HS-5 (cell line): ENCODE data around the gene LEMD2.

Source experiments
- DNase-seq: peaks from one replicate; pipeline ENCODE4 v3.0.0-alpha.2; 2012; ENCODE audit warnings: low read depth

LEMD2 gene

DNA sequence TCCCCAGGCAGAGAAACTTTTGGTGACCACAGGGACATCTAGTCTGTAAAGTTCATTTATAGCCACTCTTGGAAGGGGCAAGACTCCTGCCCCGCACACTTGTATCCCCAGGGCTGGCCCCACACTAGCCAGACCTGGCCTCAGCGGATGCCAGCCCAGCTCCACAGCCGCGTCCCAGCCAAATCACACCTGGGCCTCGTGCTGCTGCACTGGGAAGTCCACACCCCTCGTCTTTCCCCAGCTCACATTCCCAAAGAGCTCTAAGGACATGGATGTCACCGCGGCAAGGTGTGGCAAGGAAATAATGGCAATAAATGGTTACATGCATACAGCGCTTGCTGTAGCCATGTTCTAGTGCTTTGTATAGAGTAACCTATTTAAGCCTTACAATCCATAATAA is 50.8 kb downstream of the LEMD2 start:
- DNase-seq: no peak

DNA sequence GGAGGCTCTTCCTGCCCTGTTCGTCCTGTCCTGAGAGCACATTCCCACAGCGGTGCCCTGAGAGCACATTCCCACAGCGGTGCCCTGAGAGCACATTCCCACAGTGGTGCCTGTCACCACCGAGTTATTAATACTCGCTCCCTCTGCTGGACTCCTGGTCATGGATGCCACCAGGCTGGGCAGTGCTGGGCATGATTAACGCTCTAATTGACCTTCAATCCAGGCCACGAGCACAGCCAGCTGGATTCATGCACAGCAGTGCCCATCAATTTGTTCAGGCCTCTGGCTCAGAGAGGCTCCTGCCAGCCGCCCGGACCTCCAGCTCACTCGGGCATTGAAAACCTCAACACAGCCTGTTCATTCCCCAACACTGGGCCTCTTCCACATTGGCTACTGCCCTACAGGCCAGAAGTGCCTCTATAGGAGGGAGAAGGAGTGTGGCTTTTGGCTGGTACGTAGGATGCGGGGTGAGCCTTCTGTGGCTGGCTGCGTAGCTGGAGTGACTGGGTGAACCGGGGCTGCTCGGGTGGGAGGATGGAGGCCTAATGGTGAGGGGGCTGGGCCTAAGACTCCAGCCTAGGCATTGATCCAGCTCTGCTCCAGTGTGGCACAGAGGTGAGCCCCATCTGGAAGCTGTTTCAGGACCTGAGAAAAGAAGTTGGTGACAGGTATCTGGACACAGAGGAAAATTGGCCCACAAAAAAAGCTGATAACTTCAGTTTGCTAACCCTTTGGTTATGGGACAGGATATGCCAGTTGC is 51.5 kb downstream of the LEMD2 start:
- DNase-seq: no peak

DNA sequence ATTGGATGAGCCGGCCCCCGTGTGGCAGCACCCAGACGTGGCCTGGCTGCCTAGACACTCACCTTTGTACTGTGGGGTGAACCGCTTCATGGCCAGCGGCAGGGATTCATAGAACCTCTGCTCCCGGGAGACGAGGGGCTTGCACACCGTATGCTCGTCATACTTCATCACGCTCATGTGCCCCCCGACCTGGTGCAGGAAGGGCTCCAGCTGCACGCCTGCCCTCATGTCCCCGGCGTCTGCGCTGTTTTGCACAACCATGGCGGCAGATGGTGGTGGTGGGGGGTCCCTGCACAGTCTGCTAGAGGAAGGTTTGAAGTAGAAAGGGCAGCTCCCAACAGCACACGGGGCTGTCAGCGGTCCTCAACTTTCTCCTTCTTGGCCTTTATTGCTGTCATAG is 53.7 kb downstream of the LEMD2 start:
- DNase-seq: no peak

GRCh38 chr6:33733709-33734007 is 55.3 kb downstream of the LEMD2 start:
- DNase-seq: no peak

GRCh38 chr6:33732817-33733708 is 55.9 kb downstream of the LEMD2 start:
- no peak for DNase-seq

DNA sequence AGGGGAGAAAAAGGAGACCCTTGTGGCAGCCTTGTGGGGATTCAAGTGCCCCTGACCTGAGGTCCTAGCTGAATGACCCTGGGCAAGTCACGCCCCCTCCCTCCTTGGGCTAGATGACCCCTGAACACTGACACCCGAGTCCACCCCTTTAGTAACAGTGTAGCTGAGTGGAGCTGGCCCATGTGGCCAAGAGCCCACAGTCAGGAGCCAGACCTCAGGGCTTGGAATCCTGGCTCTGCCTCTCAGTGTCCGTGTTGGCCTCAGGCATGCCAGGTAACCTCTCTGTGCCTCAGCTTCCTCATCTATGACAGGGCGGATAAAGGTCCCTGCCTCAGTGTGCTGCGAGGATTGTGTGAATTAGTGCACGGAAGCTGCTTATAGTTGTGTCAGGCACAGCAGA is 56.5 kb downstream of the LEMD2 start:
- DNase-seq: no peak

DNA sequence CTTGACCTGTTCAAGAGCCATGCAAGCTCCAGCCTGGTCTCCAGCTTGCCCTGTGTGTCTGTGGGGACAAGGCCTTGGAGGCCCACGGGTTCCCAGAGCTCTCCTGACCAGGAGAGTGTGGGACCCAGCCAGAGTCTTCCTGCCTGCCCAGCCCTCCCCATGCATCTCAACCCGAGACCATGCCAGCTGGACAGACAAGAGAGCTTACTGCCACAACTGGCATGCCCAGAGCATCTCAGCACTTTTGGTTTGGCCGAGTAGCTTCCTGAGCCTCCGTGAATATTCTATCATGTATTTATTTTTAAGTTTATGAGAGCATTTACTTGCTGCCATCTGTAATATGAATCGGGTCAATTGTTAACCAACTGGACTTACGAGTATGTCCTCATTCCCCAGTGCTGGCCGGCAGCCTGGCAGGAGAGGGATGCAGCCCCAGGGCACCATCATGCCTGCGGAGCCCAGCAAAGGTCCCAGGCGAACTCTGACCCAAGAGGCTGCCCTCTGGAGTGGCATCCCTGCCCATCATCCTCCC is 57.1 kb downstream of the LEMD2 start:
- DNase-seq: no peak

GRCh38 chr6:33731035-33731434 is 57.9 kb downstream of the LEMD2 start:
- no peak for DNase-seq

GRCh38 chr6:33730611-33731010 is 58.3 kb downstream of the LEMD2 start:
- DNase-seq: no peak

GRCh38 chr6:33729059-33729458 is 59.9 kb downstream of the LEMD2 start:
- no peak for DNase-seq

DNA sequence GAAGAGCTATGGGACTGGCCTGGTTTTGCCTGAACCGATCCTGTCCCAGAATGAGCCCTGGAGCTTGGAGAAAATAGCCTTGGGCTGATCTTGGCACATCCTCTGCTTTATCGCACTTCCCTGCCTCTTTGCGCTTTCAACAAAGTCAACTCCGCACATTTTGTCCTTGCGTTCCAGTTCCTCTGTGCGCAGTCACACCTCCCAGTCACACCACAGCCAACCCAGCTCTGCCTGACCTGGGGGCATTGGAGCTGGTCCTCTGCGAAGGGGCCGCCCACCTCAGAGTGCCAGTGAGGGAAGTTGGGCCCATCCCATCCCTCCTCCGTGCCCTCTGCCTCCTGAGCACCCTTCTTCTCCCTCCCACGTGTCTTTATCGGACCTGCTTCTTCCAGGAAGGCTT is 60.5 kb downstream of the LEMD2 start:
- no peak for DNase-seq

DNA sequence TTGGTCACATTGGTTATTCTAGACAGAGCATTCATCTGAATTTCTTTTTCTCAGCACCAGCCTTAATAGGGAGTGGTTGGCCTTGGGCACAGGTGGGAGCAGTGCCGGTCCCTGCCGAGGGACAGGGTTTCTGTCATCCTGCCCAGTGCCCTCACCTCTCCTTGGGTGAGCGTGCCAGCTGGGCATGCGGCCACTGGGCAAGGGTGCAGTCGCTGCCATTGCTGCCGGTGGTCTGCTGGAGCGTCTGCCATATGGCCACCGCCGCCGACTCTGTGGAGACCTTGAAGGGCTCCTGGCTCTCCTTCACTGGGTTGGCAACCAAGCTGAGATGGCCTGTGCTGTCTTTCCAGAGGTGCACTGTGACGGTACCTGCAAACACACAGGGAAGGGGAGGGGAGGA is 61.0 kb downstream of the LEMD2 start:
- DNase-seq: no peak

GRCh38 chr6:33727126-33727525 is 61.8 kb downstream of the LEMD2 start:
- DNase-seq: no peak

DNA sequence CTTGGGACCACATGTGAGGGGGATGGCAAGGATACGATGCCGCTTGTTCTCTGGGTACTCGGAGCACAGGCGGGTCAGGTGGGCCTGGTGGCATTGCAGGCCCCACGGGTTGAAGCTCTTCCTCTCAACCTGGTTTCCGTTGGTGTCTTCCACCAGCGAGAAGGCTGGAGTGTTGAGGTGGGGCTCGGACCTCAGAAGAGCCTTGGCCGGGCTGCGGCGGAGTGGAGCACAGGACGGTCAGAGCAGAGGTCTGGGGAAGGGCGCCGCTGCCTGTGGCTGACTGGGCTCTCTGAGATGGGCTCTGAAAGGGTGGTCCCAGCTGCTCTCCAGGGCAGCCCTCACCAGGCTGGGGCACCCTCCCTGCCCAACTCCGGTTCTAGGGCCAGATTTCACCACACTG is 62.2 kb downstream of the LEMD2 start:
- no peak for DNase-seq

DNA sequence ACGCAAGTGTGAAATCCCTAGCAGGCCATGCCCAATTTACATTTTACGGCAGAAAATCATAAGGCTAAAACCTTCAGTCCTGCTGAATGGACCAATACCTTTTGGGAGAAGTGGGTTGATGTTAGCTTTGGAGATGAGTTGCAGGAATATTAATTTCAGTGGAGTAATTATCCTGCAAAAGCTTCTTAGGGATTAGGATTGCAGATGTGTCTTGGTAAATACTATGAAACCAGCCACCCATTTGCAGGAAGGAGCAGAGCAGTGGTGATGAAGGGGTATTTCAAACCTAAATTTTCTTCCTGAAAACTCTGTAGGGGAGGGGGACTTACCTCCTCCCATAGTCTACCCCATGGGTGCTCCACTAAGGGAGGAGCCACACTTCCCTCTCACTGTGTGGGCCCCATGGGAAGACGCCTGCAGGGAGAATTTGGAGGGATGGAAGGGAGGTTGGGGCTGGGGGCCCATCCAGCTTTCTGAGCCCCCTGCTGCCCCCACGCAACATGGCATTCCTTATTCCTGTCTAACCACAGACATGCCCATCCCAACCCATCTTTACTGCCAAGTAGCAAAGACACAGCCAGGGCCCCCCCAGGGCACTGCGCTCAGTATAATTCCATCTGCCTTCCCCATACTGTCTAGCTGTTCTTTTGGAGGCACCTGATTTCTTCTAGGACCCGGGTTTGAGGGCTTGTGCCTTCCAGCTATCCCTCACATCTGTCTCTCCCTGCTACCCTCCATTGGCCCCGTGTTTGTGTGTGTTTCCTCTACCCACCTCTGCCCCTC is 62.8 kb downstream of the LEMD2 start:
- no peak for DNase-seq

GRCh38 chr6:33725222-33725621 is 63.7 kb downstream of the LEMD2 start:
- DNase-seq: no peak

- no peak for DNase-seq
These were observed 64.6 kb downstream of the LEMD2 start for GRCh38 chr6:33724102-33725023.

DNA sequence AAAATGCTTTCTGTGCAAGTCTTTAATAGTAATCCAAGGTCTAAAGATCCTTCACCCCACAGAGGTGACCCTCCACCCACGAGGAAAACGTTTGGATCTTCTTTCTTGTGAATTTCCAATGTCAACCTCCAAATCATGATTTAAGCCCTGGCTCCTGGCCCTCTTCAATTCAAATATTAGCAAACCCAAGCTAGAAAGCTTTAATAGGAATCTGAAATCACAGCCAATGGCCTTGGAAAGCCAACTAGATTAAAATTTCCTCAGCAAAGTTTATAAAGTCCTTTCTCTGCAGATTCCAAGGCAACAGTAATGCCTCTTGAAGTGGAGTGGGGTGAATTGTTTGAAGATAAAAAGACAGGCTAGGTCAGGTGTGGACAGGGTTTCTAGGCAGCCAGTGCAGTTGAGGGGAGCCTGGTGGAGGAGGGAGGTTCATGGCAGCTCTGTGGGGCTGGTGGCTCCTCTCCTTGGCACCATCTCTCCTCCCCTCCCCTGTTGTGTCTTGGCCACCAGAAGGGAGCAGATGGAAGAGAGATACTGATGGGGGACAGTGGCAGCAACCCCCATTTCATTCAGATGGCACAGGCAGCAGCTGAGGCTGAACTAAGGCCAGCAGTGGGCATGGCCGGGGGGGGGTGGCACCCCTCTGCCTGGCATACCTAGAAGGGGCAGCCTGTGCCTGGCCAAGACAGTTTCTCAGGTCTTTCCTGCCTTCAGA is 65.4 kb downstream of the LEMD2 start:
- no peak for DNase-seq

DNA sequence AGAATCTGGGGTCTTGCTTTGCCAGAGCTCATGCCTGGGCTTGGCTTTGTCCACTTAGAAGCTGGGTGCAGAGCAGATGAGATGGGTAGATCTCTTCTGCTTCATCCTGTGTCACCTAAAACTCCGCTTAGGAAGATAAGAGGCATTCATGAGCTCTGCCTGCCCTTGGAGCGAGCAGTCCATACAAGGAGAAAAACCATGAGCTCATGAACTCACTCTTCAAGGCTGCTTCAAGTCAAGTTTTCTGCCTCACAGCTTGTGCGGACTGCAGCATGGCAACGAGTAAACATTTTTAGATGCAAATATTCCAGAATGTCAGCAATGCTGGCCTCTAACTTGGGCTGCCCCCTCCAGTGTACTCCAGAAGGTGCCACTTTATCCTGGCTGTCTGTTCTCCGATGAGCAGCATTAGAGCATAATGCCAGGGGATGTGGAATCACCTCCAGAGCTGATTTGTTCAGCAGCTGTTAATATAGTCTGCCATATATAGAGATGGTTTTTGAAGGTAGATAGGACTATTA is 66.8 kb downstream of the LEMD2 start:
- DNase-seq: no peak

- no peak for DNase-seq
These were observed 67.4 kb downstream of the LEMD2 start for GRCh38 chr6:33721508-33721907.
